ENCODE data around the gene NDST1.

NDST1 gene

GRCh38 chr5:150590979-150591695, 83.2 kb downstream of the NDST1 start:
- no peak for DNase-seq

- DNase-seq = no peak
Measured at GRCh38 chr5:150593593-150593992, 85.7 kb downstream of the NDST1 start.

- no peak for DNase-seq
Measured at GRCh38 chr5:150593996-150594395, 86.1 kb downstream of the NDST1 start.

GRCh38 chr5:150595466-150596031, 87.6 kb downstream of the NDST1 start:
- no peak for DNase-seq

DNA sequence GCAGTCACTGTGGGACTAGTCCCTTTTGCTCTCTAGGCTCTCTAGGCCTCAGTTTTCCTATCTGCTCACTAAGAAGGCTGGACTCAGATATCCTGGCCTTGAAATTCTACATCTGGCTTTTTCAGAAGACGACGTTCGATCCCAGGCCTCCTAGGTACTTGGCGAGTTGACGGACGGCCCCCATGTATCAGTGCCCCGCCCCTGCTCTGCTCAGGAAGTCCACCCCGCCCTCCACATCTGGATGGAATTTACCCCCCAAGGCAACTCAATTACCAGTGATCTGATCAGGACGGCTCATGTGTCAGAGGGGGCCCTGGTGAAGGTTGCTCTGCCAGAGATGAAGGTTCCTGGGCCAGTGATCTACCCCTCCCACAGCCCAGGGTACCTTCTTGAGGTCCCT, 88.4 kb downstream of the NDST1 start:
- DNase-seq = no peak

DNA sequence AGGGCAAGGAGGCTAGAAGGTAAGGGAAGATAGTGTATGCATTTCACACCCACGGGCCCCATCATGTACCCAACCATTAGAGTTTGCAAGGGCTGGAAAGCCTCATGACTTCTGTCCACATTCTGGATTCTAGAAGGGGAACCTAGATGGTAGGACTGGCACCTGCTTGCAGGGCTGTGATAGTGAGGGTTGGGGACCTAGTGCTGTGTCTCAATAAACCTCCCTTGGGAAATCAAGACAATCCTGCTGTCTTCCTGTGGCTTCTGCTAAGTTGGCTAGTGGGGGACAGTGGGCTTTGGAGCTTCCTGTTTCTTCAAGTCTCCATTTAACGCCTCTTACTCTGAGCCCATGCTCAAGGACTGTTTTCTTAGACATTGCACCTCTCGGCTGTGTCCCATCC, 88.9 kb downstream of the NDST1 start:
- DNase-seq = no peak

DNA sequence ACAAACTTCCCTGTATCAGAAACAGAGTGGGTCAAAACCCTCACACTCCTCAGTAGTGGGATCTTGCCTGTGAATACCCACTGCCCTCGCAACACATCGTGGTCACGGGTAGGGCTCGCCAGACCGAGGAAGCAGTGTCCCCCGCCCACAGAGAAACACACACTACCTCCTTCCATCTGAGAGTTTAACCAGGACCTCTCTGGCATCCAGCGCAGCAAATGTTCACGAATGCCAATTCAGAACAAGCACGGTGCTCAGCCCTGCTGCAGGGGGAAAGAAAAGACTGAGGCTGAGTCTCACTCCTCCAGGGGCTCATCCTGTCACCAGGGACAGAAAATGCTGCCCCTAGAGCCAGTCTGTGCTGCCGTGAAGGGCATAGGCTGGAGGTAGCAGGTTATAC, 90.1 kb downstream of the NDST1 start:
- DNase-seq = no peak

DNA sequence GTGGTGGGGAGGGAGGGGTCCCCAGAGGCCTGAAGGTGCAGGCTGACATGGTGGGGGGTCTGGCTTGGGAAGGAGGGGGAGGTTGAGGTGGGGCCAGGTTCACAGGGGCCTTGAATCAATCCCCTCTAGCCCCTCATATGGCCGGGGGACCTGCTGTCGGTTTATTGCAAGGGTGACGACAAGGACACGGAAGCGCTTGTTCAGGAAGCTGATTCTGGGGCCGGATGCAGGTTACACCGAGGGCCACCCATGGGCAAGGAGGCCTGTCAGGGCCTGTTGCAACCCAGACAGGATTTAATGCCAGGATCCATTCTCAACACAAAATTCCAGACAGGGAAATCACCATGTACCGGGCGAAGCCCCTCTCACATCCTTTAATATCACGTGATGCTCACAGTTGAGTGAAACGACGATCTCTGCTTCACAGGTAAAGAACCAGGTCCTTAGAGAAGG, 90.9 kb downstream of the NDST1 start:
- DNase-seq = no peak

GRCh38 chr5:150599281-150599680, 91.3 kb downstream of the NDST1 start:
- no peak for DNase-seq

DNA sequence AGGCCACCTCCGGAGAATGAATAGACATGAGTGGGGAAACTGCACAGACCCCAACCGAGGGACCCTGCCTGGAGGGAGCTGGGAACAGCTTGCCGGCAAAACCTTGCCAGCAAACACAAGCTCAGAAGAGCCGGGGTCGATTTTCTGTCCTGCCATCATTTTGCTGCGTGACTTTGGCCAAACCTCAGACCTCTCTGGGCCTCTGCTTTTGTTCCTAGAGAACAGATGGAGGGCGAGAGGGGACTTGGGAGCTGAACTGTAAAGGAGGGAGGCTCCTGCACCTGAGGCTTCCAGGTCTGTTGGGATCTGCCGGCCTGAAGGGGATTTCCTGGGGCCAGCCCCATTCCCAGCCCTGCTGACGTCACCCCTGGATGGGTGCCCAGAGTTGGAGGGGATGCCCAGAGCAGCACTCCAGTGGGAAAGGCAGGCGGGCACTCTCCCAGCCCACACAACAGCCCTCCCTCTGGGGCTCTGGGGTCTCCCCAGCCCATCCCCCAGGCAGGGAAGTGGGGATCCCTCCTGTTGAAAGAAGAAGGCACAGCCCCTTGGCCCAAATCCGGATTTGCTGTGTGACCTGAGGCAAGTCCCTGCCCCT, 92.1 kb downstream of the NDST1 start:
- DNase-seq = no peak

DNA sequence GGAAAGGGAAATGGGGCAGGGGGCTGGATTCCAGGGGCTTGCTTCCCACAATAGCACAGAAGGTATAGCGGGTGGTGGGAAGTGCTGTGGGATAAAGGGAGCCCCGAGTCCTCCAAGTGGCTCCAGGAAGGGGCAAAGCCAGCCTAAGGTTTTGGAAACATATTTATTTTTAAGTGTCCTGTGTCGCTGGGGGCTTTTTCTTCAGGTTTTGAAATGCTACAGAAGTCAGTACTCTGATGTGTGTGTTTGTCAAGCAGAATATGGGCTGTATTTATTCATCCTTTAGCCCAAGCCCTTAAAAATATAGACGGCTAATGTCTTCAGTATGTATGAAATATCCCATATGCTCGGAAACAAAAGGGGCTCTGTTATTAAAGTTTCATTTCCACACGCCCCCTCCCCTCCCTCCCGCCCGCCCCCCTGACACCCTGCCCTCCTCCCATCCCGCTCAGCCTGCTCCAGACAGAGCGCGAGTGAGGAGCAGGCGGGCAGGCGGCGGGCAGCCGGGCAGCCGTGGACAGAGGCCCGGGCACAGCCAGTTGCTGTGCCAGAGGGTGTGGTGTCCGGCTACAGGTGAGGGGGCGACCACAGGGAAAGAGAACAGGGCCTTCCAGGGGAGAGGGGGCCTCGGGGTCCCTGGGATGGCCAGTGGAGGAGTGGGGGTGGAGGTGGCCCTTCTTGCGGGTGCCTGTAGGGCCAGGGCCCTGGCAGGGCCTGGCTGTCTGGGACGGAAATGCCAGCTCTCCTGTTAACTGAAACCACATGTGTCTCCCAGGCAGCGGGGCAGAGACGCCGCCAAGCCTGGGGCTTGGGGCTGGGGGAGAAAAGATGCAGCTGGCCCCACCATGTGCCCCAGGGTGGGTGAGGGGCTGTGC, 92.9 kb downstream of the NDST1 start:
- no peak for DNase-seq

- DNase-seq = no peak
Measured at GRCh38 chr5:150601491-150602345, 93.8 kb downstream of the NDST1 start.

GRCh38 chr5:150603052-150603451, 95.1 kb downstream of the NDST1 start:
- no peak for DNase-seq

- DNase-seq = no peak
Measured at GRCh38 chr5:150603491-150603890, 95.6 kb downstream of the NDST1 start.

DNA sequence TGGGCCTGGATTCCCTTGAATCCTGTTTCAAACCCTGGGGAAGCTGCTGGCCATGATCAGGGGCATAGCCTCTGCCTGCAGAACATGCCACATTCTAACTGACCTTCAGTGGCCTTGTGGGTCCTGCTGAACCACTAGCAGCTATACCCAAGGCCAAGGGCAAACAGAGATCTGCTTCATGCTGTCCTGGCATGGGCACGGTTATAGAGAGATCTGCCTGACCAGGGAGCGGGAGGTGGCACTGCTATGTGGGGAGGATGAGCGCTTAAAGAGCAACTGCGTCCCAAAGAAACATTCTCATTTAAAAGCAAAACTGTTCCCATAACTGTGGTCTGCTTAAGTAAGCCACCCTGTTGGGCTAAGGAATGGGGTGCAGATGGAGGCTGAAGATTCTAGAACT, 96.1 kb downstream of the NDST1 start:
- no peak for DNase-seq

GRCh38 chr5:150604894-150605440, 97.0 kb downstream of the NDST1 start:
- no peak for DNase-seq

DNA sequence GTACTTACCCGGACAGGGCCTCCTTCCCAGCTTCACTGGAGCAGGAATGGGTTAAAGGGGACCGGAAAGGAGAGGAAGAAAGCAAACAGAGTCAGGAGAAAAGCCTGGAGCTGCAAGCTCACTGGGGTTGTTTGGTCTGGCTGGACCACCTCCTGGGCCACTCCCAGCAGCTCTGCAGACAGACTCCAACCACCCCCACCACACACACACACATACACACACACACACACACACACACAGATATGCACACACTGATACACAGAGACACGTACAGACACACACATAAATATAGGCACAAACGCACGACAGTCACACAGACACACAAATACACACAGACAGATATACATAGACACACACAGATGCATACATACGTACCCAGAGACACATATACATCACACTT, 97.6 kb downstream of the NDST1 start:
- DNase-seq = no peak

DNA sequence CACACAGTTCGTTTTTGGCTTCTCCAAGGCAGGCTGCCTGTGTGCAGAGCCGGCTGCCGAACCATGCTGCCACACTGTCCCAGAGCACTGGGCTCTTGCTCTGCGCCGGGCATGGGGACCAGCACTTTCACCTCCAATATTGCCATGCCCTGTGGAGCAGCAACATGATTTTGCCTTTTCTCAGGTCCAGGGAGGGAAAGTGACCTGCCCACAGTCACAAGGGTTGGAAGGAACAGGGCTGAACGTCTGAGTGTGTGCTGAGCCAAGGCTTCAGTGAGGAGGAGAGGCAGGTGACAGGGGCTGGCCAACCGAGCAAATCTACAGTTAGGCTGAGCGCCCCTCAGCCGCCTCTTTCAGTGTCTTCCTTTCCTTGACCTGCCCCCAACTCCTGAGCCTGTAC, 98.5 kb downstream of the NDST1 start:
- DNase-seq = no peak

GRCh38 chr5:150607105-150607504, 99.2 kb downstream of the NDST1 start:
- DNase-seq = no peak

All from activated CD4-positive, alpha-beta T cell treated with anti-CD3 and anti-CD28 coated beads, Interleukin-2, amount 50 U/mL, for 1 hour (primary cell).